ENCODE data around the gene CRISP1. TPM values are rescaled to one million over a fixed set of nuclear protein-coding genes. Genes with fewer than 3 reads are reported as not detected.

Gene CRISP1
- total and polyA plus RNA-seq, 2 donors (not counting 1 experiment from before 2014, with no cell fraction given) = not detected

DNA sequence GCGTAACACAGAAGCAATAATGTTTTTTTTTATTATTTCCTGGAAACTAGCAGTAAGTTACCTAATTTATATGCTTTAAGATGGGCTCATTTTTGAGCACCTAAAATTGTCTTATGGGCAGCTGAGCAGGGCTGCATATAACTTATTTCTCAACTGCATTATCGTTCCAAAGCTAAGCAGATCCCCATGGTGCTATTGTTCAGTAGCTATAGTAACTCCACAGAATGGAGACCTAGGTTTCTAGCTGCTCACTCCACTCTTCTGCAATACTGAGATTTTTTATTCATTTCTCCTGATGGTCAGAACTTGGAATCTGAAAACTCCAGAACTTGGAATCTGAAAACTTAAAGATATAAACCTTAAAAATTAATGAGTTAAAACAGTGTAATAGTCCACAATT, 18.7 kb downstream of the CRISP1 start:
- Mint-ChIP-seq H3K4me3 (no peak overlapping the region), H3K27me3 (no peaks in the 10 kb centered on the region), H3K9me3 (ENCODE audit: insufficient read depth) (no peaks in the 10 kb centered on the region), H3K27ac (no peak overlapping the region), H3K4me1 (no peaks in the 10 kb centered on the region)
- H3K27me3 ChIP-seq (replicated peaks in 1 of 4; ENCODE audit: control extremely low read depth in 1 of 4, control insufficient read depth in 3 of 4, insufficient read depth in 4 of 4, low read length in 3 of 4) = no peaks in the 10 kb centered on the region
- CTCF ChIA-PET = no interaction called here
- DNase-seq = no peak
- no peaks in the 10 kb centered on the region for H4K20me1 ChIP-seq (ENCODE audit: control insufficient read depth, insufficient read depth, low read length, poor library complexity, severe bottlenecking)
- POLR2A ChIA-PET = no interaction called here
- no peaks in the 10 kb centered on the region for H3K4me1 ChIP-seq (ENCODE audit: control insufficient read depth in 2 of 2, insufficient read depth in 2 of 2, low read length in 2 of 2)
- H3K4me2 ChIP-seq (replicated peaks; ENCODE audit: low read depth, low read length, poor library complexity, severe bottlenecking) = no peak overlapping the region
- H3K9me3 ChIP-seq (ENCODE audit: control extremely low read depth in 1 of 3, control insufficient read depth in 2 of 3, insufficient read depth in 1 of 3, low read length in 2 of 3) = no peaks in the 10 kb centered on the region
- H3K36me3 ChIP-seq (replicated peaks in 1 of 2; ENCODE audit: control extremely low read depth in 1 of 2, control insufficient read depth in 1 of 2, extremely low read depth in 1 of 2, insufficient read depth in 2 of 2, low read length in 1 of 2) = no peaks in the 10 kb centered on the region
- no peaks in the 10 kb centered on the region for H3K79me2 ChIP-seq (ENCODE audit: control insufficient read depth, insufficient read depth, low read length)
- no peak overlapping the region for H3K4me3 ChIP-seq (ENCODE audit: control extremely low read depth in 1 of 5, extremely low read depth in 1 of 5, insufficient read depth in 1 of 5, low read depth in 2 of 5, low read length in 4 of 5)
- no peak overlapping the region for H3K9ac ChIP-seq (ENCODE audit: low read length)
- no peak overlapping the region for H3K27ac ChIP-seq (ENCODE audit: low read length in 2 of 2)
- no peak overlapping the region for H2AFZ ChIP-seq (ENCODE audit: insufficient read depth, low read depth, low read length, poor library complexity, severe bottlenecking)
- no peak for ATAC-seq (ENCODE audit: low read depth)
- intact Hi-C loops (cut with micrococcal nuclease) = no loop called here
- WGBS (ENCODE audit: insufficient coverage) = no CpG with 5 or more reads among the region's 2 CpGs
- no peak for TF ChIP-seq EZH2 (IDR thresholded peaks at IDR 0.05; ENCODE audit: borderline replicate concordance, insufficient read depth, low read depth, low read length, poor library complexity, severe bottlenecking)
- TF ChIP-seq, protein P1, sequence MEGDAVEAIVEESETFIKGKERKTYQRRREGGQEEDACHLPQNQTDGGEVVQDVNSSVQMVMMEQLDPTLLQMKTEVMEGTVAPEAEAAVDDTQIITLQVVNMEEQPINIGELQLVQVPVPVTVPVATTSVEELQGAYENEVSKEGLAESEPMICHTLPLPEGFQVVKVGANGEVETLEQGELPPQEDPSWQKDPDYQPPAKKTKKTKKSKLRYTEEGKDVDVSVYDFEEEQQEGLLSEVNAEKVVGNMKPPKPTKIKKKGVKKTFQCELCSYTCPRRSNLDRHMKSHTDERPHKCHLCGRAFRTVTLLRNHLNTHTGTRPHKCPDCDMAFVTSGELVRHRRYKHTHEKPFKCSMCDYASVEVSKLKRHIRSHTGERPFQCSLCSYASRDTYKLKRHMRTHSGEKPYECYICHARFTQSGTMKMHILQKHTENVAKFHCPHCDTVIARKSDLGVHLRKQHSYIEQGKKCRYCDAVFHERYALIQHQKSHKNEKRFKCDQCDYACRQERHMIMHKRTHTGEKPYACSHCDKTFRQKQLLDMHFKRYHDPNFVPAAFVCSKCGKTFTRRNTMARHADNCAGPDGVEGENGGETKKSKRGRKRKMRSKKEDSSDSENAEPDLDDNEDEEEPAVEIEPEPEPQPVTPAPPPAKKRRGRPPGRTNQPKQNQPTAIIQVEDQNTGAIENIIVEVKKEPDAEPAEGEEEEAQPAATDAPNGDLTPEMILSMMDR (IDR thresholded peaks at IDR 0.05) = no peak

- Histone ChIP-seq H3K9ac (ENCODE audit: low read length) (no peak overlapping the region), H3K27ac (ENCODE audit: low read length in 2 of 2) (no peak overlapping the region), H3K4me2 (replicated peaks; ENCODE audit: low read depth, low read length, poor library complexity, severe bottlenecking) (no peak overlapping the region), H3K36me3 (replicated peaks in 1 of 2; ENCODE audit: control extremely low read depth in 1 of 2, control insufficient read depth in 1 of 2, extremely low read depth in 1 of 2, insufficient read depth in 2 of 2, low read length in 1 of 2) (no peaks in the 10 kb centered on the region), H4K20me1 (ENCODE audit: control insufficient read depth, insufficient read depth, low read length, poor library complexity, severe bottlenecking) (no peaks in the 10 kb centered on the region), H3K79me2 (ENCODE audit: control insufficient read depth, insufficient read depth, low read length) (no peaks in the 10 kb centered on the region), H3K9me3 (ENCODE audit: control extremely low read depth in 1 of 3, control insufficient read depth in 2 of 3, insufficient read depth in 1 of 3, low read length in 2 of 3) (no peaks in the 10 kb centered on the region), H2AFZ (ENCODE audit: insufficient read depth, low read depth, low read length, poor library complexity, severe bottlenecking) (no peak overlapping the region), H3K4me1 (ENCODE audit: control insufficient read depth in 2 of 2, insufficient read depth in 2 of 2, low read length in 2 of 2) (no peaks in the 10 kb centered on the region), H3K4me3 (ENCODE audit: control extremely low read depth in 1 of 5, extremely low read depth in 1 of 5, insufficient read depth in 1 of 5, low read depth in 2 of 5, low read length in 4 of 5) (no peak overlapping the region), H3K27me3 (replicated peaks in 1 of 4; ENCODE audit: control extremely low read depth in 1 of 4, control insufficient read depth in 3 of 4, insufficient read depth in 4 of 4, low read length in 3 of 4) (no peaks in the 10 kb centered on the region)
- CTCF ChIA-PET = no interaction called here
- DNase-seq (no peak), ATAC-seq (ENCODE audit: low read depth) (no peak)
- WGBS (ENCODE audit: insufficient coverage) = no CpG with 5 or more reads among the region's 4 CpGs
- no peak for TF ChIP-seq EZH2 (IDR thresholded peaks at IDR 0.05; ENCODE audit: borderline replicate concordance, insufficient read depth, low read depth, low read length, poor library complexity, severe bottlenecking)
- TF ChIP-seq, protein P1 (IDR thresholded peaks at IDR 0.05) = no peak
- POLR2A ChIA-PET = no interaction called here
- Mint-ChIP-seq H3K9me3 (ENCODE audit: insufficient read depth) (no peaks in the 10 kb centered on the region), H3K4me1 (no peaks in the 10 kb centered on the region), H3K27me3 (no peaks in the 10 kb centered on the region), H3K27ac (no peak overlapping the region), H3K4me3 (no peak overlapping the region)
- intact Hi-C loops (cut with micrococcal nuclease) = no loop called here
These were observed 19.3 kb downstream of the CRISP1 start for GRCh38 chr6:49847014-49847413.

Data from B cell (primary cell).